ENCODE results near the gene ALG6. TPM values are rescaled to one million over a fixed set of nuclear protein-coding genes. Genes with fewer than 3 reads are reported as not detected.

Gene ALG6
- total RNA-seq, 5 donors from 2014 or later (not counting 1 experiment from before 2014, with no cell fraction given): 17.5 to 25.2 (median 22.2) TPM

DNA sequence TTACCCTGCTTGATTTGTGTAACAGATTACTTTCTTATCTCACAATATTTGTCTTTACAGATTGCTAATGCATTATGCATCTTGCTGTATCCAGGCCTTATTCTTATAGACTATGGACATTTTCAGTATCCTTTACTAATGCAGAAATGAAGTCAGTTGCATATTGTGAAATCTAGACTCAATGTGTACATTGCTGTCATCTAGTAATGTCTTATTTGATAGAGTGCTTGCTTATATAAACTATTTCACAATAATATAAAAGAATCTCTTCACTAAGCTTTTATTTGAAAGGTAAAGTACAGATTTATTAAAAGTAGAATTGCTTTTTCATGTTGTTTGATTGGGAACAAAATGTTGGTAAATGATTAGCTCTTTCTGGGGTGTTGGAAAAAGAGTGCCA is 39.6 kb downstream of the ALG6 start:
- ATAC-seq (replicated peaks in 1 of 4) (no peak), DNase-seq (no peak)
- Histone ChIP-seq H3K36me3 (ENCODE audit: control insufficient read depth in 2 of 2, extremely low read depth in 1 of 2, insufficient read depth in 1 of 2, low read length in 1 of 2) (peaks cover 0 to 24% of the 10 kb centered on the region in 2 donors), H3K9me3 (no peaks in the 10 kb centered on the region), H3K27ac (ENCODE audit: low read length) (no peak overlapping the region), H3K4me1 (ENCODE audit: control insufficient read depth in 1 of 2, extremely low read depth in 1 of 2, insufficient read depth in 2 of 2, low read length in 2 of 2) (no peaks in the 10 kb centered on the region), H3K27me3 (replicated peaks in 1 of 2; ENCODE audit: control insufficient read depth in 2 of 2, extremely low read depth in 1 of 2, insufficient read depth in 2 of 2, low read length in 1 of 2) (no peaks in the 10 kb centered on the region), H3K4me3 (ENCODE audit: control insufficient read depth in 1 of 2, extremely low read depth in 1 of 2, low read length in 1 of 2) (no peak overlapping the region)
- H3K4me3 Mint-ChIP-seq: no peak overlapping the region
- CTCF ChIA-PET: no interaction called here
- H3K36me3 Mint-ChIP-seq: peaks cover 57% of the 10 kb centered on the region
- H3K27ac Mint-ChIP-seq: no peak overlapping the region
- H3K9me3 Mint-ChIP-seq: no peaks in the 10 kb centered on the region
- H3K4me1 Mint-ChIP-seq: peaks cover 0 to 6% (median 0%) of the 10 kb centered on the region in 3 donors
- H3K27me3 Mint-ChIP-seq: no peaks in the 10 kb centered on the region
- POLR2A ChIA-PET: interaction anchor here in 1 of 2 donors (0.6 kb wide), 1 partner anchor 22 kb away, joined by 3 read pairs; no protein-coding TSS in a partner anchor

DNA sequence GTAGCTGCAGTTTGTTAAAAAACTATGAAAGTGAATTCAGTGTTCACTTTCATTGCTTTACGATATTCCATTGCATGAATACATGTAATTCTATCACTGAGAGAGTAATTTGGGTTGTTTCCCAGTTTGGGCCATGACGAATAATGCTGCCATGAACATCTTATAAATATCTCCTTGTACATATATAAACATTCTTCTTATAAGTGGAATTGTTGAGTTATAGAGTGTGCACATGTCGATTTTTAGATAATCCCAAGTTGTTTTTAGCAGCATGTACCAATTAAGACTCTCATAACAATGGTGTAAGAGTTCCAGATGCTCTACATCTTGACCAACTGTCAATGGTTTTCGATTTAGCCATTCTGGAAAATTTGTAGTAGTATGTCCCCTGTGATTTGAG is 40.9 kb downstream of the ALG6 start:
- no peaks in the 10 kb centered on the region for H3K27me3 ChIP-seq (replicated peaks in 1 of 2; ENCODE audit: control insufficient read depth in 2 of 2, extremely low read depth in 1 of 2, insufficient read depth in 2 of 2, low read length in 1 of 2)
- no CpG with 5 or more reads among the region's 4 CpGs for WGBS (ENCODE audit: insufficient coverage)
- POLR2A ChIA-PET: no interaction called here
- Mint-ChIP-seq H3K4me1 (peaks cover 0 to 6% (median 0%) of the 10 kb centered on the region in 3 donors), H3K9me3 (no peaks in the 10 kb centered on the region), H3K27ac (no peak overlapping the region), H3K27me3 (no peaks in the 10 kb centered on the region), H3K4me3 (no peak overlapping the region), H3K36me3 (peaks cover 63% of the 10 kb centered on the region)
- ATAC-seq (replicated peaks in 1 of 4) (no peak), DNase-seq (no peak)
- no peaks in the 10 kb centered on the region for H3K9me3 ChIP-seq
- H3K27ac ChIP-seq (ENCODE audit: low read length): no peak overlapping the region
- H3K4me3 ChIP-seq (ENCODE audit: control insufficient read depth in 1 of 2, extremely low read depth in 1 of 2, low read length in 1 of 2): no peak overlapping the region
- peaks cover 0 to 29% of the 10 kb centered on the region in 2 donors for H3K36me3 ChIP-seq (ENCODE audit: control insufficient read depth in 2 of 2, extremely low read depth in 1 of 2, insufficient read depth in 1 of 2, low read length in 1 of 2)
- CTCF ChIA-PET: no interaction called here
- no peaks in the 10 kb centered on the region for H3K4me1 ChIP-seq (ENCODE audit: control insufficient read depth in 1 of 2, extremely low read depth in 1 of 2, insufficient read depth in 2 of 2, low read length in 2 of 2)

DNA sequence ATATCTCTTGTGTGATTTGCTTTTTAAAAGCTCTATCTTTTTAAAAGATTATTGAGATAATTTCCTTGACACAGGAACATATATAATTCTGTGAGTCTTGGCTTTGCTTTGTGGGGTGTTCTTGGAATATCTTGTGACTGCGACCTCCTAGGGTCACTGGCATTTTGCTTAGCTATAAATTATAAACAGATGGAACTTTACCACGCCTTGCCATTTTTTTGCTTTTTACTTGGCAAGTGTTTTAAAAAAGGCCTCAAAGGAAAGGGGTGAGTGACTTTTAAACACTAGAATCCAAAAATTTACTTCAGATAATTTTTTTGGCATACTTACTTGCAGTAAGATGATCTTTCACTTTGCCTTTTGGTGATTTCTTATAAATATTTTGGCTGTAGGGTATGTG is 43.6 kb downstream of the ALG6 start:
- no peaks in the 10 kb centered on the region for H3K27me3 ChIP-seq (replicated peaks in 1 of 2; ENCODE audit: control insufficient read depth in 2 of 2, extremely low read depth in 1 of 2, insufficient read depth in 2 of 2, low read length in 1 of 2)
- no CpG with 5 or more reads among the region's 2 CpGs for WGBS (ENCODE audit: insufficient coverage)
- ATAC-seq (replicated peaks in 1 of 4): no peak
- H3K4me3 Mint-ChIP-seq: no peak overlapping the region
- no peak overlapping the region for H3K27ac ChIP-seq (ENCODE audit: low read length)
- no peaks in the 10 kb centered on the region for H3K4me1 ChIP-seq (ENCODE audit: control insufficient read depth in 1 of 2, extremely low read depth in 1 of 2, insufficient read depth in 2 of 2, low read length in 2 of 2)
- ChIA-PET CTCF (interaction anchor here in 1 of 2 donors (0.6 kb wide), 1 partner anchor 1004 kb away, joined by 3 read pairs; no protein-coding TSS in a partner anchor), POLR2A (interaction anchor here in 1 of 2 donors (0.5 kb wide), 1 partner anchor 125 kb away, joined by 5 read pairs; no protein-coding TSS in a partner anchor)
- no peaks in the 10 kb centered on the region for H3K9me3 Mint-ChIP-seq
- no peaks in the 10 kb centered on the region for H3K27me3 Mint-ChIP-seq
- no peak overlapping the region for H3K27ac Mint-ChIP-seq
- no peak overlapping the region for H3K4me3 ChIP-seq (ENCODE audit: control insufficient read depth in 1 of 2, extremely low read depth in 1 of 2, low read length in 1 of 2)
- peaks cover 60% of the 10 kb centered on the region for H3K36me3 Mint-ChIP-seq
- no peaks in the 10 kb centered on the region for H3K9me3 ChIP-seq
- no peak for DNase-seq
- peaks cover 0 to 17% of the 10 kb centered on the region in 2 donors for H3K36me3 ChIP-seq (ENCODE audit: control insufficient read depth in 2 of 2, extremely low read depth in 1 of 2, insufficient read depth in 1 of 2, low read length in 1 of 2)
- peaks cover 0 to 6% (median 0%) of the 10 kb centered on the region in 3 donors for H3K4me1 Mint-ChIP-seq

DNA sequence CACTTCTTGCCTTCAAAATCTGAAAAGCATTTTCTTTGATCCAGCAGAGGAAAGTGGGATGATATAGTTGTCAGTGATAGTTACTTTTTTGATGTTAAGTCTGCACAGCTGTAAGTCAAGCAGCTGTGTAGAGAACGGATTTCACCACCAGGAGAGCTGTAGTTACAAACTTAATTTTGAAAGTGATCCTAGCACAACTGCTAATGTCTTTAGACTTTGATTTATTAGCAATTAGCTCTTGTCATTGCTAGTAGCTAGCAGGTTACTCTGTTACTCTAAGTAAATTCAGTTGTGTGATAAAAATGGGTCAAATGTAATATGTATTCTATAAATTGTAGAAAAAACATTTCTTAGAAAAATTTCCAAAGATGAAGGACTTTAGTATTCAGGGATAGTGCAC is 46.0 kb downstream of the ALG6 start:
- peaks cover 0 to 15% of the 10 kb centered on the region in 2 donors for H3K36me3 ChIP-seq (ENCODE audit: control insufficient read depth in 2 of 2, extremely low read depth in 1 of 2, insufficient read depth in 1 of 2, low read length in 1 of 2)
- no CpG with 5 or more reads among the region's 1 CpG for WGBS (ENCODE audit: insufficient coverage)
- Mint-ChIP-seq H3K36me3 (peaks cover 55% of the 10 kb centered on the region), H3K4me1 (peaks cover 0 to 6% (median 0%) of the 10 kb centered on the region in 3 donors), H3K27ac (no peak overlapping the region), H3K27me3 (no peaks in the 10 kb centered on the region), H3K9me3 (no peaks in the 10 kb centered on the region), H3K4me3 (no peak overlapping the region)
- no peak for DNase-seq
- ChIA-PET POLR2A (no interaction called here), CTCF (interaction anchor here in 1 of 2 donors (0.5 kb wide), 1 partner anchor 54 kb away, joined by 3 read pairs; no protein-coding TSS in a partner anchor)
- H3K27ac ChIP-seq (ENCODE audit: low read length): no peak overlapping the region
- H3K9me3 ChIP-seq: no peaks in the 10 kb centered on the region
- H3K4me3 ChIP-seq (ENCODE audit: control insufficient read depth in 1 of 2, extremely low read depth in 1 of 2, low read length in 1 of 2): no peak overlapping the region
- H3K4me1 ChIP-seq (ENCODE audit: control insufficient read depth in 1 of 2, extremely low read depth in 1 of 2, insufficient read depth in 2 of 2, low read length in 2 of 2): no peaks in the 10 kb centered on the region
- no peak for ATAC-seq (replicated peaks in 1 of 4)
- H3K27me3 ChIP-seq (replicated peaks in 1 of 2; ENCODE audit: control insufficient read depth in 2 of 2, extremely low read depth in 1 of 2, insufficient read depth in 2 of 2, low read length in 1 of 2): no peaks in the 10 kb centered on the region

DNA sequence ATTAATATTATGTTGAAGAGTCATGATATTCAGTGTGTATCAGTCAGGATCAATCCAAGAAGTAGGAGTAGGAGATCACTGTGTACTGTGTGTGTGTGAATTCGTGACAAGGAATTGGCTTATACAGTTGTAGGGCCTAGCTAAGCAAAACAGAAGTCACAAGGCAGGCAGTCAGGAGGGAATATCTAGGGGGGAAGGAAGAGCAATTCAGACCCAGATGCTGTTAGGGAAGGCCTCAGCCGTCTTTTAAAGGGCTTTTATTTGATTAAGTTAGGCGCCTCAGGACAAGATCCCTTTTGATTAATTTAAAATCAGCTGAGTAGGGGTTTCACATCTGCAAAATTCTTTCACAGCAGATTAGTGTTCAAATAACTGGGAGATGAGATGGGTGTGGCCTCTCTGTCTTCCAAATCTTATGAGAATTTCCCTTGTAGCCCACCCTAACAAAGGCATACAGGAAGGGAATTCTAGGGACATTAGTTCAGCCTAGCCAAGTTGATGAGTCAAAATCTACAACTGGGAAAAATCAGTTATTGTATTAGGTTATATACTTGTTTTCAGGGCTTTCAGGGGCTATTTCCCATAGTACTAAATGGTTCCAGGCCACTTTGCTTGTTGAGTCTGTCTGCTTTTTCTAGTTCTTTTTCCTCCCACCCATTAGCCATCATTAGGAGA is 47.4 kb downstream of the ALG6 start:
- Histone ChIP-seq H3K27me3 (replicated peaks in 1 of 2; ENCODE audit: control insufficient read depth in 2 of 2, extremely low read depth in 1 of 2, insufficient read depth in 2 of 2, low read length in 1 of 2) (no peaks in the 10 kb centered on the region), H3K36me3 (ENCODE audit: control insufficient read depth in 2 of 2, extremely low read depth in 1 of 2, insufficient read depth in 1 of 2, low read length in 1 of 2) (peaks cover 0 to 18% of the 10 kb centered on the region in 2 donors), H3K27ac (ENCODE audit: low read length) (no peak overlapping the region), H3K4me1 (ENCODE audit: control insufficient read depth in 1 of 2, extremely low read depth in 1 of 2, insufficient read depth in 2 of 2, low read length in 2 of 2) (no peaks in the 10 kb centered on the region), H3K9me3 (no peaks in the 10 kb centered on the region), H3K4me3 (ENCODE audit: control insufficient read depth in 1 of 2, extremely low read depth in 1 of 2, low read length in 1 of 2) (no peak overlapping the region)
- Mint-ChIP-seq H3K4me1 (peaks cover 0 to 3% (median 0%) of the 10 kb centered on the region in 3 donors), H3K36me3 (peaks cover 56% of the 10 kb centered on the region), H3K27ac (no peak overlapping the region), H3K27me3 (no peaks in the 10 kb centered on the region), H3K4me3 (no peak overlapping the region), H3K9me3 (no peaks in the 10 kb centered on the region)
- ChIA-PET POLR2A (interaction anchor here (0.6 kb wide), 2 partner anchors 392 to 1123 kb away, joined by 4 read pairs; no protein-coding TSS in a partner anchor), CTCF (interaction anchor here in 1 of 2 donors (1.2 kb wide), 1 partner anchor 13 kb away, joined by 4 read pairs; no protein-coding TSS in a partner anchor)
- no peak for ATAC-seq (replicated peaks in 1 of 4)
- no peak for DNase-seq
- 100% methylated on average over 1 of the region's 3 CpGs for WGBS (ENCODE audit: insufficient coverage)

DNA sequence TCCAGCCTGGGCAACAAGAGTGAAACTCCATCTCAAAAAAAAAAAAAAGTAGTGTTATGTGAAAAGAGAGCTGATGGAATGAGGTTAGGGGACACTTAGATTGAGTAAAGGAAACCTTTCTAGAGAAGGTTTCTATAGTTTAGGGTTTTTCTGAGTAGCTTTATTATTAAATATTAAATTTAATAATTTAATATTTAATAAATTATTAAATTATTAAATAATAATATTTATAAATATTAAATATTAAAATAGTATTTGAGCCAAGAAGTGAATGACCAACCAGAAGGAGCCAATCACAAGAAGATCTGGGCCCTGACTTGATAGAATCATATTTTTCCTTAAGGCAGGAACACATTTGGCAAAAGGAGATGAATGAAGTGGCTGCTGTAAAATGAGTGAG is 50.7 kb downstream of the ALG6 start:
- Mint-ChIP-seq H3K36me3 (peaks cover 57% of the 10 kb centered on the region), H3K27me3 (no peaks in the 10 kb centered on the region), H3K4me3 (no peak overlapping the region), H3K4me1 (no peaks in the 10 kb centered on the region), H3K27ac (no peak overlapping the region), H3K9me3 (no peaks in the 10 kb centered on the region)
- Histone ChIP-seq H3K4me3 (ENCODE audit: control insufficient read depth in 1 of 2, extremely low read depth in 1 of 2, low read length in 1 of 2) (no peak overlapping the region), H3K9me3 (no peaks in the 10 kb centered on the region), H3K36me3 (ENCODE audit: control insufficient read depth in 2 of 2, extremely low read depth in 1 of 2, insufficient read depth in 1 of 2, low read length in 1 of 2) (peaks cover 0 to 13% of the 10 kb centered on the region in 2 donors), H3K27ac (ENCODE audit: low read length) (no peak overlapping the region), H3K27me3 (replicated peaks in 1 of 2; ENCODE audit: control insufficient read depth in 2 of 2, extremely low read depth in 1 of 2, insufficient read depth in 2 of 2, low read length in 1 of 2) (no peaks in the 10 kb centered on the region), H3K4me1 (ENCODE audit: control insufficient read depth in 1 of 2, extremely low read depth in 1 of 2, insufficient read depth in 2 of 2, low read length in 2 of 2) (no peaks in the 10 kb centered on the region)
- DNase-seq (no peak), ATAC-seq (replicated peaks in 1 of 4) (no peak)
- ChIA-PET CTCF (interaction anchor here in 1 of 2 donors (0.6 kb wide), 1 partner anchor 232 kb away, joined by 3 read pairs; no protein-coding TSS in a partner anchor), POLR2A (no interaction called here)
